ENCODE measurements around the gene NT5DC3. TPM values are rescaled to one million over a fixed set of nuclear protein-coding genes. Genes with fewer than 3 reads are reported as not detected.

NT5DC3 gene
- total RNA-seq, 2 donors from 2014 or later: 6.7 to 7.4 TPM

DNA sequence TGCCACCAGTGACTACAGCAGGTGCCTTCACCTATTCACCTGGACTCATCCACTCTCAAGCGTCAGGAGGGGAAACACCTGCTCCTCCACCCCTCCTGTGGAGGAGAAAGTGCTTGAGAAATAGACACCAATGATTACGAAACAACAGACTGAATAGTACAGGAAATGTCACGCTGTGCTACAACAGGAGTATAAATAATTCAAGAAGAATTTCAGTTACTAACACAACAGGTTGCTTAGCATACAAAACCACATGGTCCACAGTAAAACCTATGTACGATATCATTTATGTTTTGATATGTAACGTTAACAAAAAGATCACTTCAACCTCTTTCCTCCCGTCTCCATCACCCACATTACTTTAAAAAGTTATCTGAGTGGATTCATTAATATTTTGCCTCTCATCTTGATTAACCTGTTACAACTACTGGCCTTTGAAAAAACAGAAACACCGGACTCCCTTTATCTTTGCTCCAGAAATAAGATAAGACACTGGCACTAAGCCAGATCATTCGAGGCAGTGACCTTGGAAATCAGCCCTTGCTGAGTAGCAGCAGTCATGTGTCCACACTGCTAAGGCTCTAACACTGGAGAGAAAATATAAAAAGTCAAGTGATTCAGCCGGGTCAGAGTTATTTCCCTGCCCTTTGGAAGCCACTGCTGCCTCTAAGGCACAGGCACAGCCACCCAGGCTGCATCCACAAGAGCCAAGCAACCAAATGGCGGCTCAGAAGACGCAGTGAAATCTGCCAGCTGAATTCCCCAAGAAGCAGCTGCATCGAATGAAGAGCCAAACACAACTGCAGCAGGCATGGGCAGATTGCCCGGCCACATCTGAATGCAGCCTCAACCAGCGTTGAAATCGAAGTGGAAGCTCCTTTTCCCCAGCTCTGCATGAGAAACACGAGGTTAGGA, 40.9 kb downstream of the NT5DC3 start:
- Mint-ChIP-seq H3K27me3 (no peaks in the 10 kb centered on the region), H3K4me3 (no peak overlapping the region)

DNA sequence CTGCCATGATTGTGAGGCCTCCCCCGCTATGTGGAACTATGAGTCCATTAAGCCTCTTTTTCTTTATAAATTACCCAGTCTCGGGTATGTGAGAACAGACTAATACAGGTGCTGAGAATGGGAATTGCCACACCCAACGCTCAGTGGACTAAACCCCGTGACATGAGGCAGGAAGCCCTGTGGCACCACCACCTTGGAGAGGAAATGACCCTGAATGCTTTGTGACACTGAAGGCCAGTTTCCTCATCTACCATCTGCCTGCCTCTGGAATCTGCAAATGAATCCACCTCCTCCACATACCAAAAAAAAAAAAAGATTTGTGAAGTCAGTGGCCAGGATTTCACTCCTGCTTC, 41.6 kb downstream of the NT5DC3 start:
- Mint-ChIP-seq H3K4me1 (no peaks in the 10 kb centered on the region), H3K27me3 (no peaks in the 10 kb centered on the region), H3K27ac (no peak overlapping the region), H3K9me3 (no peaks in the 10 kb centered on the region), H3K36me3 (ENCODE audit: low read depth) (peaks cover 36% of the 10 kb centered on the region), H3K4me3 (no peak overlapping the region)
- no peak for ATAC-seq (replicated peaks)

More for the DNA sequence above, 40.9 kb downstream of the NT5DC3 start:
- Mint-ChIP-seq H3K36me3 (ENCODE audit: low read depth) (peaks cover 33% of the 10 kb centered on the region), H3K4me1 (no peaks in the 10 kb centered on the region), H3K9me3 (no peaks in the 10 kb centered on the region), H3K27ac (no peak overlapping the region)
- no peak for ATAC-seq (replicated peaks)

DNA sequence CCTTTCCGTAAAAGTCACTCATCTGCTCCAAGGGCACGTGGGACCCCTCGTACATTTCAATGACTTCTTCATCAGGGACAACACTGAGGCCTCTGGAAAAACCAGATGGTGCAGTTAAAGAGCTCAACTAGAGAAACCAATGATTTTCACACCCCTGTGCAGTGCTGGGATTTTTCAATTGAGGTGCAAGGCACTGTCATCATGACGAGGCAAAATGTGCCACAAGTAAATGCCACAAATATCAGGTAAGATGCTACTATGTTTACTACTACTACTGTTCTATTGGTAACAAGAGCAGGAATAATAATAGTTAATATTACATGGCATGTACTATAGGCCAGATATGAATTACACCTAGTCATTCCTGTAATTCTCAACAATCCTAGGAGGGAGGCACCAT, 42.4 kb downstream of the NT5DC3 start:
- no peak for ATAC-seq (replicated peaks)
- H3K4me3 Mint-ChIP-seq: no peak overlapping the region
- no peaks in the 10 kb centered on the region for H3K9me3 Mint-ChIP-seq
- no peak overlapping the region for H3K27ac Mint-ChIP-seq
- peaks cover 40% of the 10 kb centered on the region for H3K36me3 Mint-ChIP-seq (ENCODE audit: low read depth)
- H3K27me3 Mint-ChIP-seq: no peaks in the 10 kb centered on the region
- no peaks in the 10 kb centered on the region for H3K4me1 Mint-ChIP-seq

DNA sequence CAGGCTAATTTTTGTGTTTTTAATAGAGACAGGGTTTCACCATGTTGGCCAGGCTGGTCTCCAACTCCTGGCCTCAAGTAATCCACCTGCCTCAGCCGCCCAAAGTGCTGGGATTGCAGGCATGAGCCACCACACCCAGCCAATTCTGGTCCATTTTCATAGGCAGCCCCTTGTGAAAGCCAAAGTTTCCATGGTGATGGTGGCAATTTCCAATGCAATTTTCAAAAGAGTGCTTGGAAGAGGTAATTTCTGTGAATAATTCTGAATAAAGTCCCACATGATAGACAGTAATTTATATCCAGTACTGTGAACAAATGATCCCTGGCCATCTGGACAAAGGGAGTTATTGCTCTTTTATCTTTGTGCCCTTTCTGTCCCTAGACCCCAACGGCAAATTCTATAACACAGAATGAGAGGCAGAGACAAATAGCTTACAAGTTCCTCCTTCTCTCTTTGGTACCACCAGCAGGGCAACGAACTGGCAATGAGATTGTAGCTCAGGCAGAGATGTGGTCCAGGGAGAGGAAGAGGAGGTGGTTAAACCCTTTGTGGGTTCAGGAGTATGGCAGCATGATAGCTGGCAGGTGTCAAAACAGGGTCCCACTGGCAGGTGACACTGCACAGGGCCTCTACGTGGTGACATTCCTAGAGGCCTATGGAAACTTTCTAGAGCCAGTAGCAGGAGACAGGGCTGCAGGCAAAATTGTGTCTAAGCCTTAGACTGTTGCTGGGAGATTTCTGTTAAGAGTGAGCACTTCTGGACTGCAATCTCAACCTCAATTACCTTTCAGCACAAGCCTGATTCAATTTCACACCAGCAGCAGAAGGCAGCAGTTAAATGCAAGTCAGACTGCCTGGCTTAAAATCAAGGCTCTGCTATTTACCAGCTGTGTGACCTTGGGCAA, 46.5 kb downstream of the NT5DC3 start:
- no peak for ATAC-seq (replicated peaks)
- H3K9me3 Mint-ChIP-seq: no peaks in the 10 kb centered on the region
- H3K27ac Mint-ChIP-seq: no peak overlapping the region
- H3K4me3 Mint-ChIP-seq: no peak overlapping the region
- no peaks in the 10 kb centered on the region for H3K4me1 Mint-ChIP-seq
- no peaks in the 10 kb centered on the region for H3K27me3 Mint-ChIP-seq
- peaks cover 61% of the 10 kb centered on the region for H3K36me3 Mint-ChIP-seq (ENCODE audit: low read depth)

GRCh38 chr12:103793512-103794045, 47.5 kb downstream of the NT5DC3 start:
- H3K27me3 Mint-ChIP-seq: no peaks in the 10 kb centered on the region
- ATAC-seq (replicated peaks): no peak
- no peaks in the 10 kb centered on the region for H3K4me1 Mint-ChIP-seq
- H3K9me3 Mint-ChIP-seq: no peaks in the 10 kb centered on the region
- H3K27ac Mint-ChIP-seq: no peak overlapping the region
- H3K4me3 Mint-ChIP-seq: no peak overlapping the region
- peaks cover 60% of the 10 kb centered on the region for H3K36me3 Mint-ChIP-seq (ENCODE audit: low read depth)

DNA sequence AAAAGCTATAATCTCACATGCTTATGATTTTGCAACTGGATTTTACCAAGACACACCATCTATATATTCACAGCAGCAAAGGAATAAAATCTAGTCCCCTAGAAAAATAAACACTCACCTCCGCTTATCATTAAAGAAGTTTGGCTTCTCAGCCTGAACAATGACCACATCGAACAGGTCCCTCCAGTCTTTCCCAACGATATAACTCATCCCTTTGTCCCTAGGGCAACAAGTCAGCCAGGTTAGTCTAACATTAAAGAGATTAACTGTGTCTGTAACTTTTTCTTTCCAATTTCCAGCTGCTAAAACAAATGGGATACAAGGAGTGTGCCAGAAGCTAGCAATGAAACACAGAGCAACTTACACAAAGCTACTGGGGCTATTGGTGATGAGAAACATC, 48.0 kb downstream of the NT5DC3 start:
- Mint-ChIP-seq H3K4me3 (no peak overlapping the region), H3K4me1 (no peaks in the 10 kb centered on the region), H3K27ac (no peak overlapping the region), H3K36me3 (ENCODE audit: low read depth) (peaks cover 55% of the 10 kb centered on the region), H3K27me3 (no peaks in the 10 kb centered on the region), H3K9me3 (no peaks in the 10 kb centered on the region)
- no peak for ATAC-seq (replicated peaks)

DNA sequence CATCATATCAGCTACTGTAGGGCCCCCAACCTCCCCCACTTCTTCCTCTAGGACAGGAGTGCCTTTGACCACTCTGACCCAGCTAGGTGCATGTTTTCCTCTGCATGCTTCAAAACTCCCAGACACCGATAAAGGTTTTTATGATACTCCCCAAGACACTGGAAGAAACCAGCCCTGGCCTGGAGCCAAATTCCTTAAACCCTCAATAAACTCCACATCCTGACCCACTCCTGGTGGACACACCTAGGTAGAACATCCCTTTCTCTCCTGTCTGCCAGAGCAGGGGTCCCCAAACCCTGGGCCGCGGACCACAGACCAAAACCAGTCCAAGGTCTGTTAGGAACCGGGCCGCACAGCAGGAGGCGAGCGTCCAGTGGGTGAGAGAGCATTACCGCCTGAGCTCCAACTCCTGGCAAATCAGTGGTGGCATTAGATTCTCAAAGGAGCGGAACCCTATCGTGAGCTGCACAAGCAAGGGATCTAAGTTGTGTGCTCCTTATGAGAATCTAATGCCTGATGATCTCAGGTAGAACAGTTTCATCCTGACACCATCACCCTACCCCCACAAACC, 49.6 kb downstream of the NT5DC3 start:
- no peak overlapping the region for H3K27ac Mint-ChIP-seq
- ATAC-seq (replicated peaks): no peak
- no peaks in the 10 kb centered on the region for H3K27me3 Mint-ChIP-seq
- no peaks in the 10 kb centered on the region for H3K9me3 Mint-ChIP-seq
- H3K4me3 Mint-ChIP-seq: no peak overlapping the region
- H3K36me3 Mint-ChIP-seq (ENCODE audit: low read depth): peaks cover 39% of the 10 kb centered on the region
- H3K4me1 Mint-ChIP-seq: no peaks in the 10 kb centered on the region

- Mint-ChIP-seq H3K9me3 (no peaks in the 10 kb centered on the region), H3K27me3 (no peaks in the 10 kb centered on the region), H3K4me3 (no peak overlapping the region), H3K4me1 (no peaks in the 10 kb centered on the region), H3K27ac (no peak overlapping the region), H3K36me3 (ENCODE audit: low read depth) (peaks cover 44% of the 10 kb centered on the region)
- no peak for ATAC-seq (replicated peaks)
Measured at GRCh38 chr12:103786201-103786600, 54.8 kb downstream of the NT5DC3 start.

GRCh38 chr12:103785243-103786031, 55.6 kb downstream of the NT5DC3 start:
- no peaks in the 10 kb centered on the region for H3K9me3 Mint-ChIP-seq
- no peak for ATAC-seq (replicated peaks)
- no peaks in the 10 kb centered on the region for H3K27me3 Mint-ChIP-seq
- H3K27ac Mint-ChIP-seq: no peak overlapping the region
- no peak overlapping the region for H3K4me3 Mint-ChIP-seq
- peaks cover 45% of the 10 kb centered on the region for H3K36me3 Mint-ChIP-seq (ENCODE audit: low read depth)
- no peaks in the 10 kb centered on the region for H3K4me1 Mint-ChIP-seq

- Mint-ChIP-seq H3K9me3 (no peaks in the 10 kb centered on the region), H3K36me3 (ENCODE audit: low read depth) (peaks cover 59% of the 10 kb centered on the region)
Measured at GRCh38 chr12:103783744-103784664, 57.0 kb downstream of the NT5DC3 start.

DNA sequence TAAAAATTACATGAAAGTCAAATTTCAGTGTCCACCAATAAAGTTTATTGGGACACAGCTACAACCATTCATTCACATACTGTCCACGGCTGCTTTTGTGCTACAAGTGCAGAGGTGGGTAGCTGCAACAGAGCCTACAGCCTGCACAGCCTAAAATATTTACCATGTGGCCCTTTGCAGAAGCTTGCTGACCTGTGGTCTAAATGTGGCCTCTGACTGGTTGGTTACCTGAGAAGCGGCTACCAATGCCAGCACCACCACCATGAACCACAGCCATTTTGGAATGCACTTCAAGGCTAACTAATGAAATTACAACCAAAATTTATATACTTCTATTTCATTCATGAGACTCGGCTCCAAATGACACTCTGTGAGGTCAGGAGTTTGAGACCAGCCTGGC, 58.6 kb downstream of the NT5DC3 start:
- Mint-ChIP-seq H3K27ac (no peak overlapping the region), H3K9me3 (no peaks in the 10 kb centered on the region), H3K4me3 (no peak overlapping the region), H3K27me3 (no peaks in the 10 kb centered on the region), H3K4me1 (peaks cover 4% of the 10 kb centered on the region), H3K36me3 (ENCODE audit: low read depth) (peaks cover 73% of the 10 kb centered on the region)
- no peak for ATAC-seq (replicated peaks)

More at GRCh38 chr12:103783744-103784664, 57.0 kb downstream of the NT5DC3 start:
- H3K27ac Mint-ChIP-seq: no peak overlapping the region
- no peak for ATAC-seq (replicated peaks)
- peaks cover 2% of the 10 kb centered on the region for H3K4me1 Mint-ChIP-seq
- H3K4me3 Mint-ChIP-seq: no peak overlapping the region
- no peaks in the 10 kb centered on the region for H3K27me3 Mint-ChIP-seq

DNA sequence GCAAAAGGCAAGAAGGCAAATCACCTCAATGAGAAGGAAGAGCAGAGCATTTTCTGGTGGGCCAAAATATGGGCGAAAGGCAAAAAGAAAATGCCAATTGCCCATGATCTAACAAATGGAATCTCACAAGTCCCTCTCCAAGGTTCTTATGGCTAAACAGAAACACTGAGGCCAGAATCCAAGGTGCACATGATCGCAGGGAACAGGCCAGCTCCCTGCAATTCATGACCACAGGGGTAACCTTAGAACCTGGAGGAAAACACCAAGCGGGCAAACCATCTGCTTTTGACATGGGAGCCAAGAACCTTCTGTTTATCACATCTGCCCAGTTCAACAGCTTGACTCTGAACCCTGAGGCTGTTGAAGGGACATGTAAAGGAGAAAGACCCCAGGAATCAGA, 60.0 kb downstream of the NT5DC3 start:
- H3K36me3 Mint-ChIP-seq (ENCODE audit: low read depth): peaks cover 83% of the 10 kb centered on the region
- H3K4me3 Mint-ChIP-seq: no peak overlapping the region
- H3K27me3 Mint-ChIP-seq: no peaks in the 10 kb centered on the region
- H3K4me1 Mint-ChIP-seq: peaks cover 4% of the 10 kb centered on the region
- ATAC-seq (replicated peaks): no peak
- no peak overlapping the region for H3K27ac Mint-ChIP-seq
- H3K9me3 Mint-ChIP-seq: no peaks in the 10 kb centered on the region

GRCh38 chr12:103780093-103780440, 61.0 kb downstream of the NT5DC3 start:
- ATAC-seq (replicated peaks): no peak
- no peaks in the 10 kb centered on the region for H3K9me3 Mint-ChIP-seq
- H3K27me3 Mint-ChIP-seq: no peaks in the 10 kb centered on the region
- peaks cover 4% of the 10 kb centered on the region for H3K4me1 Mint-ChIP-seq
- peaks cover 77% of the 10 kb centered on the region for H3K36me3 Mint-ChIP-seq (ENCODE audit: low read depth)
- H3K4me3 Mint-ChIP-seq: no peak overlapping the region
- no peak overlapping the region for H3K27ac Mint-ChIP-seq
